Hepatocyte (in vitro differentiated cells): ENCODE results near the gene ADGRV1. TPM values are rescaled to one million over a fixed set of nuclear protein-coding genes. Genes with fewer than 3 reads are reported as not detected.
"Not testable (repeated sequence)": the region's sequence is repeated elsewhere in the genome, so short reads cannot be mapped to it uniquely, and the experiment has no call there.

Source experiments
- DNase-seq: peaks from one replicate; pipeline ENCODE4 v3.0.0-alpha.2; 2016; ENCODE audit warnings: low spot score
- H2AFZ ChIP-seq: fragments of 200-600 bp; sonication (generic); 2 replicates; pipeline ENCODE4 v1.6.0; 2016; ENCODE audit warnings: antibody characterized with exemption, mild to moderate bottlenecking
- H3K27ac ChIP-seq: fragments of 200-600 bp; sonication (generic); 2 replicates; pipeline ENCODE4 v1.5.1; 2016; ENCODE audit warnings: mild to moderate bottlenecking
- H3K27me3 ChIP-seq: fragments of 200-600 bp; sonication (generic); 2 replicates; pipeline ENCODE4 v1.6.1; 2016
- H3K36me3 ChIP-seq: fragments of 200-600 bp; sonication (generic); replicated peaks from 2 replicates; pipeline ENCODE4 v1.5.1; 2016; ENCODE audit warnings: low read depth; ENCODE audit not compliant: insufficient read depth
- H3K4me1 ChIP-seq: fragments of 200-600 bp; sonication (generic); 2 replicates; pipeline ENCODE4 v1.5.1; 2016; ENCODE audit warnings: mild to moderate bottlenecking, moderate library complexity; ENCODE audit not compliant: insufficient read depth
- H3K4me2 ChIP-seq: fragments of 200-600 bp; sonication (generic); 2 replicates; pipeline ENCODE4 v1.6.0; 2016
- H3K4me3 ChIP-seq: fragments of 200-600 bp; sonication (generic); 2 replicates; pipeline ENCODE4 v1.5.1; 2016; ENCODE audit warnings: mild to moderate bottlenecking
- H3K79me2 ChIP-seq: fragments of 200-600 bp; sonication (generic); 2 replicates; pipeline ENCODE4 v1.6.0; 2017; ENCODE audit warnings: mild to moderate bottlenecking
- H3K9me2 ChIP-seq: fragments of 200-600 bp; sonication (generic); replicated peaks from 2 replicates; pipeline ENCODE4 v1.6.0; 2017; ENCODE audit warnings: mild to moderate bottlenecking; ENCODE audit not compliant: insufficient read depth
- H3K9me3 ChIP-seq: fragments of 200-600 bp; sonication (generic); 2 replicates; pipeline ENCODE4 v1.5.1; 2016; ENCODE audit warnings: low read depth, mild to moderate bottlenecking
- H4K20me1 ChIP-seq: fragments of 200-600 bp; sonication (generic); 2 replicates; pipeline ENCODE4 v1.6.0; 2016; ENCODE audit warnings: mild to moderate bottlenecking; ENCODE audit not compliant: insufficient read depth, poor library complexity, severe bottlenecking
- EZH2 ChIP-seq: fragments of 200-600 bp; sonication (generic); IDR thresholded peaks from 2 replicates; pipeline ENCODE4 v1.6.1; 2016; ENCODE audit warnings: antibody characterized with exemption, mild to moderate bottlenecking, borderline replicate concordance
- EZH2phosphoT487 ChIP-seq: fragments of 200-600 bp; sonication (generic); IDR thresholded peaks from one replicate; pipeline ENCODE4 v1.6.1; 2018; ENCODE audit warnings: antibody characterized with exemption, mild to moderate bottlenecking, low read depth, moderate library complexity; ENCODE audit not compliant: unreplicated experiment, severe bottlenecking
- WGBS: methylation state at CpG from one replicate; pipeline ENCODE4 v1.1.6; 2016; ENCODE audit warnings: low lambda C conversion rate; ENCODE audit errors: missing lambda C conversion rate; 5-methylcytosine and 5-hydroxymethylcytosine counted together
- polyA plus RNA-seq: library from polyadenylated mRNA; unstranded; fragments of >200 nt; fragmentation: Nextera tagmentation; extraction: Ambion mirVana; gene quantifications from 2 replicates; pipeline ENCODE4 v1.2.1, GENCODE V29; 2016
- total RNA-seq: library from RNA; depleted of rRNA; stranded (reverse); fragments of >200 nt; gene quantifications from 2 replicates; pipeline ENCODE4 v1.2.3, GENCODE V29; 2014
- TF ChIP-seq, protein P1 (sequence below): fragments of 200-600 bp; sonication (generic); IDR thresholded peaks from 2 replicates; pipeline ENCODE4 v1.5.1; 2016; ENCODE audit warnings: antibody characterized with exemption, mild to moderate bottlenecking; ENCODE audit not compliant: poor library complexity

ADGRV1 gene
- total and polyA plus RNA-seq, 2 experiments from 2014 or later = 74.9 to 88.3 TPM

DNA sequence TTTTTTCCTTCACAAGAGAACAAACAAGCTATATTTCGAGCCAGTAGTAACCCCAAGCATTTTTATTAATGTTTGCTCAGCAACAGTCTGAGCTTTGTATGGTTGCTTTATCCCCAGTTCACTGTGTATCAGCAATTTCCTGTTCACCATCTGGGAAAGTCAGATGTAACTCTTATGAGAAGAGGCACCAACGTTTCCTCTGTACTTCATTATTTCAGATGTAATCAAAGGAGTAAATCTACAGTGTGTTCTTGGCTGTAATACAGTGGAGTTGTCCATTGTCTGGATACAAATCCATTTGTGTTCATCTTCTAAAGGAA, 484.3 kb downstream of the ADGRV1 start:
- TF ChIP-seq EZH2phosphoT487 (no peak), EZH2 (no peak)
- TF ChIP-seq, protein P1, sequence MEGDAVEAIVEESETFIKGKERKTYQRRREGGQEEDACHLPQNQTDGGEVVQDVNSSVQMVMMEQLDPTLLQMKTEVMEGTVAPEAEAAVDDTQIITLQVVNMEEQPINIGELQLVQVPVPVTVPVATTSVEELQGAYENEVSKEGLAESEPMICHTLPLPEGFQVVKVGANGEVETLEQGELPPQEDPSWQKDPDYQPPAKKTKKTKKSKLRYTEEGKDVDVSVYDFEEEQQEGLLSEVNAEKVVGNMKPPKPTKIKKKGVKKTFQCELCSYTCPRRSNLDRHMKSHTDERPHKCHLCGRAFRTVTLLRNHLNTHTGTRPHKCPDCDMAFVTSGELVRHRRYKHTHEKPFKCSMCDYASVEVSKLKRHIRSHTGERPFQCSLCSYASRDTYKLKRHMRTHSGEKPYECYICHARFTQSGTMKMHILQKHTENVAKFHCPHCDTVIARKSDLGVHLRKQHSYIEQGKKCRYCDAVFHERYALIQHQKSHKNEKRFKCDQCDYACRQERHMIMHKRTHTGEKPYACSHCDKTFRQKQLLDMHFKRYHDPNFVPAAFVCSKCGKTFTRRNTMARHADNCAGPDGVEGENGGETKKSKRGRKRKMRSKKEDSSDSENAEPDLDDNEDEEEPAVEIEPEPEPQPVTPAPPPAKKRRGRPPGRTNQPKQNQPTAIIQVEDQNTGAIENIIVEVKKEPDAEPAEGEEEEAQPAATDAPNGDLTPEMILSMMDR = no peak

DNA sequence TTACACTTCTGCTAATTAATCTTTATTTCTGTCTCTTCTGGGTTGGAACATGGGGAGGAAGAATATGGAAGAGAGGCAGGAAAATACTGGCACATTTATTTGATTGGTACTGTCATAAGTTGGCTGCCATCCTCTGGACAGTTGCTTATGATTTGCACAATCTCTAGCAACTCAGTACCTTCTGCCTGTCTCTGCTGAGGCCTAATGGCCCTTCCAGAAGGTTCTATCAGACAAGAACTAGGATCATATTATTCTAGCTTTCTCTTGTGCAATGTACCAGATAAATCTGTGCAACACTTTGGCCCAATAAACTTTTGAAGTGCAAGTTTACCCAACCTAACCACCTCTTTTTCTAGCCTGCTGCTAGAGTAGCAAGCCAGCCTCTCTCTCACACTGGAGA, 489.5 kb downstream of the ADGRV1 start:
- no peaks in the 10 kb centered on the region for H3K9me3 ChIP-seq
- no peaks in the 10 kb centered on the region for H3K79me2 ChIP-seq
- H3K36me3 ChIP-seq = no peaks in the 10 kb centered on the region
- DNase-seq = no peak
- H3K4me2 ChIP-seq = no peak overlapping the region
- TF ChIP-seq EZH2phosphoT487 = no peak
- TF ChIP-seq, protein P1 = no peak
- no peak for TF ChIP-seq EZH2
- H3K4me3 ChIP-seq = no peak overlapping the region
- H3K27ac ChIP-seq = no peak overlapping the region
- peaks cover 12% of the 10 kb centered on the region for H3K4me1 ChIP-seq
- H3K9me2 ChIP-seq = no peaks in the 10 kb centered on the region
- H4K20me1 ChIP-seq = no peaks in the 10 kb centered on the region
- no peaks in the 10 kb centered on the region for H3K27me3 ChIP-seq
- H2AFZ ChIP-seq = no peak overlapping the region

More for the DNA sequence above, 484.3 kb downstream of the ADGRV1 start:
- no peaks in the 10 kb centered on the region for H3K9me2 ChIP-seq
- no peaks in the 10 kb centered on the region for H3K9me3 ChIP-seq
- WGBS = 26% methylated on average over 2 of the region's 2 CpGs
- peak overlapping the region; percentile 22 for H3K27ac ChIP-seq
- H3K4me1 ChIP-seq = peaks cover 8% of the 10 kb centered on the region
- H2AFZ ChIP-seq = no peak overlapping the region
- DNase-seq = no peak
- H3K36me3 ChIP-seq = no peaks in the 10 kb centered on the region
- H3K4me3 ChIP-seq = no peak overlapping the region
- no peaks in the 10 kb centered on the region for H4K20me1 ChIP-seq
- H3K79me2 ChIP-seq = no peaks in the 10 kb centered on the region
- H3K27me3 ChIP-seq = no peaks in the 10 kb centered on the region
- H3K4me2 ChIP-seq = peak overlapping the region; percentile 30

DNA sequence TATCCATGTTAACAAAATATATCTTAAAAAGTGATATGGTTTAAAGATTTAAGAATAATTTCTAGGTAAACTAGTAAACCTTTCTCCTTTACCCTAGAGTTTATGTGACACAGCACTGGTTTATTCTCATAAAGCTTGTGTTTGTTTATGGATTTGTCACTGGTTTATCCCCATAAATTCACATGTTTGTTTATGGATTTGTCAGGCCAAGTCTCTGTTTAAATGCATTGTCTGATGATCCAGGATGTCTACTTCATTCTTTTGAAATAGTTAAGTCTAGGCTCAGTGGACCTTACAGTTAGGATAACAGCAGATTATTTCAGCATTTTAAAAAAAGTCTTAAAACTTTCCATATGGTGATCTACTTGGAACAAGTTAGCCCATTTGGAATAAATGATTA, 490.5 kb downstream of the ADGRV1 start:
- Histone ChIP-seq H3K27me3 (no peaks in the 10 kb centered on the region), H3K36me3 (no peaks in the 10 kb centered on the region), H3K4me3 (no peak overlapping the region), H3K9me2 (no peaks in the 10 kb centered on the region), H3K27ac (no peak overlapping the region), H3K4me2 (no peak overlapping the region), H3K9me3 (no peaks in the 10 kb centered on the region), H3K79me2 (no peaks in the 10 kb centered on the region), H2AFZ (no peak overlapping the region), H4K20me1 (no peaks in the 10 kb centered on the region), H3K4me1 (peaks cover 9% of the 10 kb centered on the region)
- peak; percentile 51 for TF ChIP-seq EZH2phosphoT487
- no peak for TF ChIP-seq EZH2
- no peak for DNase-seq

DNA sequence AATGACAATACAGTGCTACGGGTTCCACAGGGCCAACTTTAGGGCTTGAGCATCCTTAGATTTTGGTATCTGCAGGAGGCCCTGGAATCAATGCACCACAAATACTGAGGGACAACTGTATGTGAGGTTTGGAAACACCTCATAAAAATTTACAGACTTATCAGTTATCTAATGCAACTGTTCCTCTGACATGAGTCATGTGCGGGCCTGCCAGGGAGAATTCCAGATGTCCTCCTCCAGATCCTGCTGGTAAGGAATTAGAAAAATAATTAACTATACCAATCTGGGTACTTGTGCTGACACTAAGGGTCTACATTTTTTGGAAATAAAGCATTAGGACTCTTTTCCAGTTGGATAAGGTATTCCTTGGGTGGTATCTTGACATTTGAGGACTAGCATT, 491.2 kb downstream of the ADGRV1 start:
- TF ChIP-seq, protein P1 = no peak
- no peak for TF ChIP-seq EZH2phosphoT487
- TF ChIP-seq EZH2 = no peak
- Histone ChIP-seq H3K79me2 (no peaks in the 10 kb centered on the region), H3K4me3 (no peak overlapping the region), H3K36me3 (no peaks in the 10 kb centered on the region), H3K27me3 (no peaks in the 10 kb centered on the region), H4K20me1 (no peaks in the 10 kb centered on the region), H3K27ac (no peak overlapping the region), H3K4me1 (peaks cover 9% of the 10 kb centered on the region), H3K4me2 (no peak overlapping the region), H3K9me3 (no peaks in the 10 kb centered on the region), H3K9me2 (no peaks in the 10 kb centered on the region), H2AFZ (no peak overlapping the region)
- 60% methylated on average over 2 of the region's 2 CpGs for WGBS
- no peak for DNase-seq

DNA sequence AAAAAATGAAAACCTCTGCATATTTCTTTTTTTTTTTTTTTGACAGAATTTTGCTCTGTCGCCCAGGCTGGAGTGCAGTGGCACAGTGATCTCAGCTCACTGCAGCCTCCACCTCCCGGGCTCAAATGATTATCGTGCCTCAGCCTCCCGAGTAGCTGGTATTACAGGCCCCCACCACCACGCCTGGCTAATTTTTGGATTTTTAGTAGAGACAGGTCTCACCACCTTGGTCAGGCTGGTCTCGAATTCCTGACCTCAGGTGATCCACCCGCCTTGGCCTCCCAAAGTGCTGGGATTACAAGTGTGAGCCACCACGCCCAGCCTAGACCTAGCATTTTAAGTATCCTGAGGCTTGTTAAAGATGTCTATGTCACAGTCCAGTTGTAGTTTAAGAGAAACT, 493.8 kb downstream of the ADGRV1 start:
- H3K27ac ChIP-seq, DNase-seq: not testable (repeated sequence)

More for the DNA sequence above, 493.8 kb downstream of the ADGRV1 start:
- H3K4me1 ChIP-seq, H3K4me2 ChIP-seq, H3K4me3 ChIP-seq, H2AFZ ChIP-seq, H3K36me3 ChIP-seq, H3K9me3 ChIP-seq, H3K9me2 ChIP-seq, H4K20me1 ChIP-seq, H3K27me3 ChIP-seq, H3K79me2 ChIP-seq: not testable (repeated sequence)
- 98% methylated on average over 8 of the region's 8 CpGs for WGBS
